HUES64 (cell line): Measurements from ENCODE around the gene KCNJ11.

ENCODE experiments used
- H3K27ac ChIP-seq: 2 replicates; pipeline ENCODE4 v1.7.0; 2013; ENCODE audit warnings: low read depth, low read length, inconsistent platforms
- H3K27me3 ChIP-seq: 2 replicates; pipeline ENCODE4 v1.6.1; 2013; ENCODE audit warnings: mild to moderate bottlenecking, low read length; ENCODE audit not compliant: insufficient read depth
- H3K36me3 ChIP-seq: 2 replicates; pipeline ENCODE4 v1.6.1; 2013; ENCODE audit warnings: mild to moderate bottlenecking, low read length; ENCODE audit not compliant: insufficient read depth
- H3K4me1 ChIP-seq: 2 replicates; pipeline ENCODE4 v1.6.1; 2013; ENCODE audit warnings: mild to moderate bottlenecking, low read length, moderate library complexity; ENCODE audit not compliant: insufficient read depth
- H3K4me3 ChIP-seq: 2 replicates; pipeline ENCODE4 v1.5.1; 2013; ENCODE audit warnings: mild to moderate bottlenecking, low read length, moderate library complexity
- H3K9ac ChIP-seq: 2 replicates; pipeline ENCODE4 v1.6.1; 2013; ENCODE audit warnings: mild to moderate bottlenecking, low read depth, low read length
- H3K9me3 ChIP-seq: 2 replicates; pipeline ENCODE4 v1.6.1; 2013; ENCODE audit warnings: low read depth, low read length; ENCODE audit not compliant: insufficient read depth
- WGBS: fragments of 150-250, 120-280 bp; methylation state at CpG from one replicate; pipeline ENCODE4 v1.1.7; 2013; ENCODE audit warnings: missing lambda C conversion rate; 5-methylcytosine and 5-hydroxymethylcytosine counted together

The KCNJ11 gene

GRCh38 chr11:17418444-17419081 lies 30.1 kb upstream of the KCNJ11 start:
- Histone ChIP-seq H3K4me1 (peaks cover 10% of the 10 kb centered on the region; the same call in 1 of the 2 replicates), H3K27ac (no peak overlapping the region), H3K9ac (no peak overlapping the region), H3K4me3 (no peak overlapping the region), H3K27me3 (no peaks in the 10 kb centered on the region), H3K9me3 (no peaks in the 10 kb centered on the region), H3K36me3 (no peaks in the 10 kb centered on the region)
- WGBS: 74% methylated on average over 1 of the region's 2 CpGs

- Histone ChIP-seq H3K9ac (no peak overlapping the region), H3K27ac (no peak overlapping the region), H3K36me3 (no peaks in the 10 kb centered on the region), H3K4me1 (peaks cover 12% of the 10 kb centered on the region), H3K9me3 (no peaks in the 10 kb centered on the region), H3K27me3 (no peaks in the 10 kb centered on the region), H3K4me3 (no peak overlapping the region)
- WGBS: 91% methylated on average over 2 of the region's 2 CpGs
Measured at GRCh38 chr11:17416492-17416891, 28.0 kb upstream of the KCNJ11 start.

DNA sequence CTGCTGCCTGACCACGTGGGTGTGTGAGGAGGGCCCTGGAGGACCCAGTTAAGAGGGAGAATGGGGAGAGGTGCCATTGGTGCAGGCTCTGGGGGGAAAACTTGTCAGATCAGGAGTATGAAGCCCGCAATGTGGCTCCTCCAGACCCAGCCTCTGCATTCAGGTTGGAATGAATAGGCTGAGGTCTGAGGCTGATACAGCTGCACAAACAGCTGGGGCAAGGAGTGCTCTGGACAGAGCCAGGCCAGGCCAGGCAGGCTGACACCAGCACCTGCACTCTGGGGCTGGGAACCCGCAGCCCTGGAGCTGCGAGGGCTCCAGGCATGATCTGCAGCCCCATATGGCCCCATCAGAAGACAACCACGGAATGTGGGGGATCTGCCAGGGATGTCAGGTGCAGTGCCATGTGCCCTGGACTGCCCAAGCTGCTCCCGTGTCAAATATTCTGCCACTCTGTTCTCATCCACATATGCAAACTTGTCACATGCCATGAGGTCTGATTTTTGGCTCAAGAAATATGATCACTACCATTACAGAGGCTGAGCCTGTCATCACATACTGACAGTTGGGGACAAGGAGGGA lies 27.2 kb upstream of the KCNJ11 start:
- whole genome bisulfite sequencing: 89% methylated on average over 6 of the region's 6 CpGs
- no peak overlapping the region for H3K4me3 ChIP-seq
- no peaks in the 10 kb centered on the region for H3K9me3 ChIP-seq
- no peak overlapping the region for H3K27ac ChIP-seq
- no peaks in the 10 kb centered on the region for H3K27me3 ChIP-seq
- no peak overlapping the region for H3K9ac ChIP-seq
- H3K4me1 ChIP-seq: peaks cover 5% of the 10 kb centered on the region
- H3K36me3 ChIP-seq: no peaks in the 10 kb centered on the region

DNA sequence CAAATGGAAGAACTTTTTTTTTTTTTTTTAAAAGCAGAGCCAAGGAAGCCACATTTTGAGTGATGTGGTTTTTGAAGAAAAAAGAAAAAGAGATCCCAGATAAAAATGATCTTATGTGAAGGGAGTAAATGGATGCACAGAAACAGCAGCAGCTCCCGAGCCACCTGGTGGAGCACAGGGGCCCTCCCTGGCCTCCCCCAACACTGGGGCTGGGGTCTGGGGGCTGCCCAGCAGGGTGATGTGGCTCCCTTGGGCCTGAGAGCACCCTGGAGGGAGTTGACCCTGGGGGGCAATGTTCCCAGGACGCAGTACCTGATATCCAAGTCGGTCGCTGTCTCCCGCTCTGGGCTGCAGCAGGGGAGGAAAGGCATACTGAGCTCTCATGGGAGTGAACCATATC lies 26.5 kb upstream of the KCNJ11 start:
- Histone ChIP-seq H3K36me3 (no peaks in the 10 kb centered on the region), H3K4me1 (peaks cover 5% of the 10 kb centered on the region), H3K27me3 (no peaks in the 10 kb centered on the region), H3K9me3 (no peaks in the 10 kb centered on the region), H3K9ac (no peak overlapping the region), H3K4me3 (no peak overlapping the region), H3K27ac (no peak overlapping the region)
- WGBS: 95% methylated on average over 5 of the region's 5 CpGs

GRCh38 chr11:17414317-17414737 lies 25.9 kb upstream of the KCNJ11 start:
- no peak overlapping the region for H3K9ac ChIP-seq
- no peaks in the 10 kb centered on the region for H3K9me3 ChIP-seq
- peaks cover 5% of the 10 kb centered on the region for H3K4me1 ChIP-seq
- WGBS: 92% methylated on average over 8 of the region's 8 CpGs
- no peaks in the 10 kb centered on the region for H3K27me3 ChIP-seq
- no peaks in the 10 kb centered on the region for H3K36me3 ChIP-seq
- H3K4me3 ChIP-seq: no peak overlapping the region
- no peak overlapping the region for H3K27ac ChIP-seq

- H3K36me3 ChIP-seq: no peaks in the 10 kb centered on the region
- H3K4me3 ChIP-seq: no peak overlapping the region
- H3K27ac ChIP-seq: no peak overlapping the region
- 87% methylated on average over 15 of the region's 15 CpGs for WGBS
- H3K9me3 ChIP-seq: no peaks in the 10 kb centered on the region
- H3K27me3 ChIP-seq: no peaks in the 10 kb centered on the region
- peaks cover 5% of the 10 kb centered on the region for H3K4me1 ChIP-seq
- H3K9ac ChIP-seq: no peak overlapping the region
Measured at GRCh38 chr11:17413414-17414316, 25.2 kb upstream of the KCNJ11 start.

DNA sequence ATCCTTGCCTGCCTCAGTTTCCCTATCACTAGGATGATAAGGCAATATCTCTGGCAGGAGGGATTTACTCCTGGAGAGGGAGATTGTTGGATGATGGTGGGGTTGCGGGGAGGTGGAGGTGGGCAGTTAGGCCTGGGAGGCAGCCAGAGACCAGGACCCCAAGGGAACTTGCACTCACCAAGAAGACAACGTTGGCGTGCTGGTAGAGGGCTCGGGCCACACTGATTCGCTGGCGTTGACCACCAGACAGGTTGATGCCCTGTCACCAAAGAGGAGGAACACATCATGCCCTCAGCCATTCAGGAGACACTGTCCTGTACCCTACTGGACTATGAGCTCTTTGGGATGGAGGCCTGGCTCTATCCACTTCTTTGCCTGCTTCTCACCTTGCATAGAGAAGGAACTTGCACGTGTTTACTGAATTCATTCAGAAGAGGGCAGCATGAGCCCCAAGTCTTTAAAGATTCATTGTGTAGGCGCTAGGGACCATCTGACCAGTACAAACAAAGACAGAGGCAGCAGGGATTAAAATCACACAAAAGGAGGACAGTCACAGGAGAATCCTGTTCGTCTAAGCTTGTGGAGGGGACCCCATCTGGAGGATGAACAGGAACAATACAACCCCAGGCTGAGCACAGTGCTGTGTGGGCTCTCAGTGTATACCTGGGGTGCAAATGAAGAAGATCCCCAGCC lies 24.2 kb upstream of the KCNJ11 start:
- no peak overlapping the region for H3K27ac ChIP-seq
- WGBS: 71% methylated on average over 9 of the region's 9 CpGs
- no peaks in the 10 kb centered on the region for H3K36me3 ChIP-seq
- H3K4me3 ChIP-seq: no peak overlapping the region
- H3K9ac ChIP-seq: no peak overlapping the region
- peaks cover 5% of the 10 kb centered on the region for H3K4me1 ChIP-seq
- no peaks in the 10 kb centered on the region for H3K9me3 ChIP-seq
- H3K27me3 ChIP-seq: no peaks in the 10 kb centered on the region

DNA sequence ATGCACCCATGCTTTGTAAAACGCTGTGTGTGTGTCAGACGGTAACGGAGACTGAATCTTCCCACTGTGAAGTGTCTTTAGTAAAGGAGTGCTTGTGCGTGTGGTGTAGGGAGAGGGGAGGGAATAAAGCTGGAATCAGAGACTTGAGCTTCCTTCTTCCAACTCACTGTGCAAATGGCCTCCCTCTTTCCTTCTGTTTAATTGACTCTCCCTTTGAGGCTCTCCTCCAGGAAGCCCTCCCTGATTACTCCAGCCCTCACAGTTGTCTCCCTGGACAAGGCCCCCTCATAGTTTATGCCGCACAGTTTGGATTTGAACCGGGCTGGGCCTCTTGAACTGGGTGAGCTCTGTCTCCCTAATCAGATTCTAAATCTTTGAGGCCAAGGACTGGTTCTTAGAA lies 23.0 kb upstream of the KCNJ11 start:
- H3K4me1 ChIP-seq: peaks cover 5% of the 10 kb centered on the region
- H3K9me3 ChIP-seq: no peaks in the 10 kb centered on the region
- H3K27ac ChIP-seq: no peak overlapping the region
- no peaks in the 10 kb centered on the region for H3K27me3 ChIP-seq
- 85% methylated on average over 6 of the region's 6 CpGs for WGBS
- no peak overlapping the region for H3K9ac ChIP-seq
- H3K36me3 ChIP-seq: no peaks in the 10 kb centered on the region
- H3K4me3 ChIP-seq: no peak overlapping the region

DNA sequence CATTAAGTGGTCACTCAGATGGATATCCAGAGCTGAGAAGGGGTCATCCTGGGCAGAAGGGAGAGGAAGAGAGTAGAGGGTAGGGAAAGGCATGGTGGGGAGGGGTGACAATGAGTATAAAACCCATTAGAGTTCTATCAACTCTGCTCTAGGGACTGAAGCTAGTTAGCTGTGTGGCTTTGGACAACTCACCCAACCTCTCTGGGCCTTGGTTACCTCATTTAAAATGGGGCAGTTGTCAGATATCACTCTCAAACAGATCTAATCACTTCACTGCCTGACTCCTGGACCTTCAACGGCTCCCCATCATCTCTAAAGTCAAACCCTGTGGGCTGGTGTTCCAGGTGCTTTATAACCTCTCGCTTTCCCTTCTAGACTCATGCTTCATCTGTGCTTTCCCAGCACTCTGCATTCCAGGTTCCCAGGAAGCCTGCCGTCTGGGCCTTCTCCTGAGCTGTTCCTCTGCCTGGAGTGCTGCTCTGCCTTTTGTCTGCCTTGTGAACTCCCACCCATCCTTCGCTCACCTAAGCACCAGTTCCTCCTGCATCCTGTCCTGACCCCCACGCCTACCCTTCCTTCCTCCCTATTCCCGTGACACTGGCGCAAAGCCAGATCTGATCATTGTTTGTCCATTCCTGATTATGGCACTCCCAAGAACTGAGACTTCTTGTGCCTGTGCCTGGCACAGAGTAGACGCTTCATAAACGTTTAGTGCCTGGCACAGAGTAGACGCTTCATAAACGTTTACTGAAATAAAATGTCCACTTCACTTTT lies 22.3 kb upstream of the KCNJ11 start:
- Histone ChIP-seq H3K27me3 (no peaks in the 10 kb centered on the region), H3K27ac (no peak overlapping the region), H3K4me1 (peaks cover 7% of the 10 kb centered on the region), H3K36me3 (no peaks in the 10 kb centered on the region), H3K4me3 (no peak overlapping the region), H3K9ac (no peak overlapping the region), H3K9me3 (no peaks in the 10 kb centered on the region)
- 89% methylated on average over 11 of the region's 11 CpGs for WGBS

DNA sequence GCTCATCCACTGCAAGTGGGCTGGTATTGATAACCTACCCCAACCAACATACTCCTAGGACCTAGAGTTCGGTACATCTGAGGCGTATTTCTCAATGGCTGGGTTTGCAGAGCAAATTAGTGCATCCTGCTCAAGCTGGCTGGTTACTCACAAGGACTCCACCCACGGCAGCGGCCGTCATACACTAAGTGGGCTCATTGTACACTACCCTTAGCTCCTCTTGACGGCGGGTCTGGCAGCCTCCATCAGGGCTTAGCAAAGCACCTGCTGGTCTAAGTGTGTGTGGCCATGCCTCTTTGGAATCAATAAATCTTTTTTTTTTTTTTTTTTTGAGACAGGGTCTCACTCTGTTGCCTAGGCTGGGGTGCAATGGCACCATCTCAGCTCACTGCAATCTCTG lies 20.2 kb upstream of the KCNJ11 start:
- 96% methylated on average over 7 of the region's 7 CpGs for WGBS
- peaks cover 12% of the 10 kb centered on the region for H3K4me1 ChIP-seq
- no peak overlapping the region for H3K27ac ChIP-seq
- H3K4me3 ChIP-seq: no peak overlapping the region
- H3K36me3 ChIP-seq: no peaks in the 10 kb centered on the region
- H3K27me3 ChIP-seq: no peaks in the 10 kb centered on the region
- no peaks in the 10 kb centered on the region for H3K9me3 ChIP-seq
- H3K9ac ChIP-seq: no peak overlapping the region
